H1 (cell line): Measurements from ENCODE around the gene R3HCC1L. TPM values are rescaled to one million over a fixed set of nuclear protein-coding genes. Genes with fewer than 3 reads are reported as not detected.

Source experiments
- CTCF ChIA-PET: fragments of 300-600 bp; sonication (Branson Sonifier 250); formaldehyde crosslinking; loops from one replicate; lab custom pipeline; 2021; ENCODE audit not compliant: partially characterized antibody; lab: Charles Lee
- POLR2A ChIA-PET: fragments of 300-600 bp; sonication (Branson Sonifier 250); formaldehyde crosslinking; loops from one replicate; lab custom pipeline; 2021; ENCODE audit warnings: inconsistent platforms; ENCODE audit not compliant: partially characterized antibody; lab: Charles Lee
- DNase-seq, 2 experiments: peaks; one replicate each; pipeline versions ENCODE4 v3.0.0 to v3.0.0-alpha.2; 2010 to 2022; ENCODE audit warnings: low spot score in 2 of 2, low read depth in 1 of 2, mixed read lengths in 1 of 2
- FAIRE-seq: peaks from 2 replicates; lab custom pipeline; 2011; peaks lifted over from hg19 to GRCh38; lab: Jason Lieb, UNC
- H2AFZ ChIP-seq: 2 replicates; pipeline ENCODE4 v1.8.1; 2012; ENCODE audit warnings: low read length, inconsistent platforms
- H2AK5ac ChIP-seq: 2 replicates; pipeline ENCODE4 v1.6.1; 2013; ENCODE audit warnings: low read depth, low read length
- H2BK120ac ChIP-seq: replicated peaks from 2 replicates; pipeline ENCODE3; 2013; ENCODE audit warnings: low read depth, low read length, inconsistent platforms
- H2BK12ac ChIP-seq: 2 replicates; pipeline ENCODE4 v1.6.1; 2013; ENCODE audit warnings: low read depth, low read length
- H2BK15ac ChIP-seq: 2 replicates; pipeline ENCODE4 v1.6.1; 2013; ENCODE audit warnings: low read length
- H2BK20ac ChIP-seq: 2 replicates; pipeline ENCODE4 v1.6.1; 2013; ENCODE audit warnings: low read length
- H2BK5ac ChIP-seq: 2 replicates; pipeline ENCODE4 v1.6.1; 2013; ENCODE audit warnings: low read depth, low read length
- H3K14ac ChIP-seq: 2 replicates; pipeline ENCODE4 v1.6.1; 2013; ENCODE audit warnings: inconsistent platforms; ENCODE audit not compliant: insufficient read length
- H3K18ac ChIP-seq: 2 replicates; pipeline ENCODE4 v1.6.1; 2013; ENCODE audit warnings: low read length; ENCODE audit errors: extremely low read depth
- H3K23ac ChIP-seq: 2 replicates; pipeline ENCODE4 v1.6.1; 2013; ENCODE audit warnings: inconsistent platforms; ENCODE audit not compliant: insufficient read length
- H3K23me2 ChIP-seq: 2 replicates; pipeline ENCODE4 v1.6.1; 2013; ENCODE audit warnings: low read depth, low read length
- H3K27ac ChIP-seq: 2 replicates; pipeline ENCODE4 v1.6.1; 2011; ENCODE audit warnings: low read depth, low read length, inconsistent platforms
- H3K27me3 ChIP-seq, 4 experiments: replicated peaks in 1 of 4; 1 replicate in 1 of 4; 2 replicates in 3 of 4; pipeline versions ENCODE4 v1.6.1 to v1.8.1; 2011 to 2013; ENCODE audit warnings: low read length in 3 of 4, mild to moderate bottlenecking in 3 of 4, inconsistent platforms in 2 of 4, mixed read lengths in 2 of 4, moderate library complexity in 1 of 4; ENCODE audit not compliant: control insufficient read depth in 3 of 4, insufficient read depth in 3 of 4; ENCODE audit errors: extremely low read depth in 1 of 4
- H3K36me3 ChIP-seq, 4 experiments: 2 replicates each; pipeline versions ENCODE4 v1.6.1 to v1.8.1; 2011 to 2013; ENCODE audit warnings: mild to moderate bottlenecking in 4 of 4, low read length in 3 of 4, moderate library complexity in 2 of 4, control low read depth in 1 of 4, inconsistent platforms in 1 of 4; ENCODE audit not compliant: insufficient read depth in 4 of 4, control insufficient read depth in 2 of 4
- H3K4ac ChIP-seq: replicated peaks from 2 replicates; pipeline ENCODE3; 2013; ENCODE audit warnings: low read length, low read depth, mixed read lengths, inconsistent platforms; ENCODE audit not compliant: insufficient read length
- H3K4me1 ChIP-seq, 4 experiments: replicated peaks in 1 of 4; 1 replicate in 1 of 4; 2 replicates in 3 of 4; pipeline versions ENCODE4 v1.6.1 to v1.8.1; 2011 to 2013; ENCODE audit warnings: low read length in 3 of 4, inconsistent platforms in 2 of 4, mixed read lengths in 1 of 4; ENCODE audit not compliant: insufficient read depth in 4 of 4, control insufficient read depth in 3 of 4
- H3K4me2 ChIP-seq, 2 experiments: 2 replicates each; pipeline versions ENCODE4 v1.6.1 to v1.8.1; 2011 to 2013; ENCODE audit warnings: low read depth in 2 of 2, low read length in 2 of 2, control low read depth in 1 of 2, inconsistent platforms in 1 of 2, mild to moderate bottlenecking in 1 of 2; ENCODE audit not compliant: insufficient read depth in 1 of 2
- H3K4me3 ChIP-seq, 4 experiments: fragments of 200-600, 300-600 bp in 1 of 4; sonication (generic), shearing (Covaris generic), sonication (Bioruptor Twin) in 1 of 4; 2 replicates each; pipeline versions ENCODE4 v1.5.1 to v1.8.1; 2011 to 2016; ENCODE audit warnings: low read length in 4 of 4, low read depth in 3 of 4, control low read depth in 2 of 4, inconsistent platforms in 2 of 4, mild to moderate bottlenecking in 2 of 4, mixed read lengths in 1 of 4, moderate library complexity in 1 of 4; ENCODE audit not compliant: insufficient read depth in 2 of 4; ENCODE audit errors: extremely low read depth in 1 of 4
- H3K56ac ChIP-seq: replicated peaks from 2 replicates; pipeline ENCODE3; 2013; ENCODE audit warnings: low read depth, mild to moderate bottlenecking, mixed read lengths, low read length, inconsistent platforms; ENCODE audit not compliant: insufficient read length
- H3K79me1 ChIP-seq: 2 replicates; pipeline ENCODE4 v1.6.1; 2013; ENCODE audit warnings: low read depth, low read length, control low read depth
- H3K79me2 ChIP-seq, 2 experiments: 2 replicates each; pipeline versions ENCODE4 v1.6.1 to v1.8.1; 2012 to 2013; ENCODE audit warnings: low read length in 2 of 2, mild to moderate bottlenecking in 2 of 2, inconsistent platforms in 1 of 2; ENCODE audit not compliant: insufficient read depth in 2 of 2, control insufficient read depth in 1 of 2
- H3K9ac ChIP-seq, 4 experiments: replicated peaks in 1 of 4; 1 replicate in 1 of 4; 2 replicates in 3 of 4; pipeline versions ENCODE4 v1.6.1 to v1.8.1; 2011 to 2013; ENCODE audit warnings: low read depth in 3 of 4, low read length in 3 of 4, control low read depth in 2 of 4, mild to moderate bottlenecking in 2 of 4, moderate library complexity in 2 of 4, inconsistent platforms in 1 of 4; ENCODE audit errors: extremely low read depth in 1 of 4
- H3K9me3 ChIP-seq, 2 experiments: 2 replicates each; pipeline versions ENCODE4 v1.6.1 to v1.8.1; 2012 to 2013; ENCODE audit warnings: mild to moderate bottlenecking in 2 of 2, moderate library complexity in 2 of 2, control low read depth in 1 of 2, inconsistent platforms in 1 of 2, low read depth in 1 of 2, low read length in 1 of 2, mixed read lengths in 1 of 2; ENCODE audit not compliant: insufficient read depth in 2 of 2
- H4K20me1 ChIP-seq, 2 experiments: replicated peaks in 1 of 2; 2 replicates each; pipeline versions ENCODE3 to v1.8.1; 2011 to 2013; ENCODE audit warnings: inconsistent platforms in 2 of 2, low read length in 2 of 2, mild to moderate bottlenecking in 1 of 2; ENCODE audit not compliant: insufficient read depth in 2 of 2, control insufficient read depth in 1 of 2
- H4K5ac ChIP-seq: 2 replicates; pipeline ENCODE4 v1.6.1; 2013; ENCODE audit warnings: low read length, low read depth, mixed read lengths, inconsistent platforms; ENCODE audit not compliant: insufficient read length
- H4K8ac ChIP-seq: 2 replicates; pipeline ENCODE4 v1.8.0; 2013; ENCODE audit warnings: mild to moderate bottlenecking, moderate library complexity, low read length, inconsistent platforms; ENCODE audit not compliant: insufficient read depth; ENCODE audit errors: extremely low read depth
- H4K91ac ChIP-seq: replicated peaks from 2 replicates; pipeline ENCODE3; 2013; ENCODE audit warnings: low read length, mixed read lengths, inconsistent platforms; ENCODE audit not compliant: insufficient read length
- ATF3 ChIP-seq: IDR thresholded peaks from 2 replicates; pipeline ENCODE4 v1.6.1; 2011; ENCODE audit warnings: low read depth, mild to moderate bottlenecking, low read length; ENCODE audit not compliant: insufficient read depth
- MAX ChIP-seq: IDR thresholded peaks from 2 replicates; pipeline ENCODE4 v1.6.1; 2012; ENCODE audit warnings: inconsistent platforms
- WGBS, 2 experiments: shearing (Covaris generic) in 1 of 2; methylation state at CpG; one replicate each; pipeline versions ENCODE4 v1.1.6 to v1.1.7; 2013 to 2015; ENCODE audit warnings: low lambda C conversion rate in 2 of 2, mixed read lengths in 2 of 2, inconsistent platforms in 1 of 2, low coverage in 1 of 2, missing lambda C conversion rate in 1 of 2; ENCODE audit not compliant: insufficient replicate concordance in 2 of 2, insufficient coverage in 1 of 2, insufficient read length in 1 of 2; ENCODE audit errors: extremely low coverage in 1 of 2, missing lambda C conversion rate in 1 of 2; 5-methylcytosine and 5-hydroxymethylcytosine counted together
- polyA plus RNA-seq, 7 experiments: library from polyadenylated mRNA; depleted of rRNA in 3 of 7; stranded (reverse) in 5 of 7; unstranded in 2 of 7; fragments of >200 nt in 5 of 7; fragments of 200-250 nt in 2 of 7; gene quantifications; 1 replicate in 5 of 7; 2 replicates in 1 of 7; 4 replicates in 1 of 7; pipeline versions ENCODE4 v1.2.1 to v1.2.3, GENCODE V29; 2011 to 2013; ENCODE audit warnings: missing spikeins in 2 of 7, mixed read lengths in 2 of 7
- total RNA-seq: library from RNA; stranded (reverse); fragmentation: NEBNext Ultra II Directional; extraction: Animal tissue kit (Norgen Biotek cat#: 25700); gene quantifications from 2 replicates; pipeline ENCODE4 v1.2.1, GENCODE V29; 2021

Gene R3HCC1L
- total and polyA plus RNA-seq, 2 of the 8 experiments (the other 6 are each of a cell fraction or from before 2014, with no cell fraction given): 6.9 to 13.9 TPM

- H3K36me3 ChIP-seq: no peaks in the 10 kb centered on the region
- no peaks in the 10 kb centered on the region for H3K79me1 ChIP-seq
- no peak overlapping the region for H3K27ac ChIP-seq
- H3K9ac ChIP-seq: no peak overlapping the region
- DNase-seq: no peak
- CTCF ChIA-PET: interaction anchor here (1.4 to 2.1 kb wide), 3 partner anchors 10 to 69 kb away, joined by 3 to 7 read pairs (median 5); no protein-coding TSS in a partner anchor
- FAIRE-seq: no peak
- no peaks in the 10 kb centered on the region for H3K79me2 ChIP-seq
- no peak overlapping the region for H4K91ac ChIP-seq
- H3K18ac ChIP-seq: no peak overlapping the region
- no peak overlapping the region for H2BK12ac ChIP-seq
- H3K4me3 ChIP-seq: no peak overlapping the region
- H2BK120ac ChIP-seq: no peak overlapping the region
- TF ChIP-seq MAX (no peak), ATF3 (no peak)
- H3K23ac ChIP-seq: no peak overlapping the region
- POLR2A ChIA-PET: no interaction called here
- no peak overlapping the region for H2AK5ac ChIP-seq
- H2AFZ ChIP-seq: no peak overlapping the region
- no peak overlapping the region for H4K5ac ChIP-seq
- H4K8ac ChIP-seq: no peak overlapping the region
- 0 out of 2 replicates have a peak overlapping the region, but pooled peaks have one; percentile 30 for H2BK5ac ChIP-seq
- H2BK15ac ChIP-seq: no peak overlapping the region; the same call in 1 of the 2 replicates
- H3K4me1 ChIP-seq: peaks cover 0 to 2% (median 1%) of the 10 kb centered on the region in 4 experiments; a peak in 1 of 7 replicates
- H3K4me2 ChIP-seq: no peak overlapping the region
- no peak overlapping the region for H2BK20ac ChIP-seq
- no peak overlapping the region for H3K4ac ChIP-seq
- H3K56ac ChIP-seq: no peak overlapping the region
- no peaks in the 10 kb centered on the region for H3K9me3 ChIP-seq
- H3K14ac ChIP-seq: no peak overlapping the region
- no peaks in the 10 kb centered on the region for H3K27me3 ChIP-seq
- no peaks in the 10 kb centered on the region for H3K23me2 ChIP-seq
- no peaks in the 10 kb centered on the region for H4K20me1 ChIP-seq
- WGBS, 2 experiments: 87% methylated on average over 8 of the region's 8 CpGs; no CpG with 5 or more reads in 1 of the 2 experiments
These were observed 37.3 kb upstream of the R3HCC1L start for GRCh38 chr10:98097175-98097574.
